Measurements from ENCODE around the gene CYP2C9. TPM values are rescaled to one million over a fixed set of nuclear protein-coding genes. Genes with fewer than 3 reads are reported as not detected.

The CYP2C9 gene
- total RNA-seq, 2 experiments from 2014 or later = not detected

DNA sequence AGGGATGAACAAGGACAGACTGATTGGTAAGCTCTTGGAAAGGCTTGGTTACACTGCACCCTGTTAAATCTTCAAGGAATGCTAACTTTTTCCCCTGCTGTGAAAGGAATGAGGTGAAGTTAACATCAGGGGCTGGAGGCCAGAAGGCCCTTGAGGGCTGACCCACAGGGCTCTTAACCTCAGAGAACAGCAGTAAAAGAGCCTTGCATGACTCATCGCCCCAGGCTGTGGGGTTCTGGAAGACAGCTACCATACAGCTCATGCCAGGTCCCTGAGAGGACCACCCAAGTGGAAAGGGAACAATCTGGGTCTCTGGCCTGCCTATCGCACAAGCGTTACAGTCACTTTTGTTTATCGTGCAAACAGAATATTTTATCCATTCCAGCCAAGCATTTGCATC lies 54.4 kb downstream of the CYP2C9 start:
- H3K36me3 Mint-ChIP-seq (ENCODE audit: low read depth) = no peaks in the 10 kb centered on the region
- no peaks in the 10 kb centered on the region for H3K4me1 Mint-ChIP-seq (ENCODE audit: low read depth)
- DNase-seq = no peak
- H3K27ac Mint-ChIP-seq = no peak overlapping the region
- Histone ChIP-seq H3K9me3 (ENCODE audit: control insufficient read depth in 1 of 2, insufficient read depth in 1 of 2, low read length in 2 of 2) (peaks cover 3 to 17% of the 10 kb centered on the region in 2 experiments), H3K27ac (ENCODE audit: low read depth in 1 of 2, low read length in 2 of 2) (no peak overlapping the region), H3K27me3 (ENCODE audit: control insufficient read depth in 1 of 2, insufficient read depth in 2 of 2, low read length in 2 of 2) (no peaks in the 10 kb centered on the region), H3K36me3 (ENCODE audit: insufficient read depth, low read length) (no peaks in the 10 kb centered on the region), H3K4me3 (ENCODE audit: low read length) (no peak overlapping the region), H3K4me1 (ENCODE audit: insufficient read depth, low read length) (no peaks in the 10 kb centered on the region)
- peaks cover 17% of the 10 kb centered on the region for H3K9me3 Mint-ChIP-seq
- intact Hi-C loops (cut with DNase I, micrococcal nuclease) = no loop called here
- H3K4me3 Mint-ChIP-seq = no peak overlapping the region
- TF ChIP-seq, protein P1, sequence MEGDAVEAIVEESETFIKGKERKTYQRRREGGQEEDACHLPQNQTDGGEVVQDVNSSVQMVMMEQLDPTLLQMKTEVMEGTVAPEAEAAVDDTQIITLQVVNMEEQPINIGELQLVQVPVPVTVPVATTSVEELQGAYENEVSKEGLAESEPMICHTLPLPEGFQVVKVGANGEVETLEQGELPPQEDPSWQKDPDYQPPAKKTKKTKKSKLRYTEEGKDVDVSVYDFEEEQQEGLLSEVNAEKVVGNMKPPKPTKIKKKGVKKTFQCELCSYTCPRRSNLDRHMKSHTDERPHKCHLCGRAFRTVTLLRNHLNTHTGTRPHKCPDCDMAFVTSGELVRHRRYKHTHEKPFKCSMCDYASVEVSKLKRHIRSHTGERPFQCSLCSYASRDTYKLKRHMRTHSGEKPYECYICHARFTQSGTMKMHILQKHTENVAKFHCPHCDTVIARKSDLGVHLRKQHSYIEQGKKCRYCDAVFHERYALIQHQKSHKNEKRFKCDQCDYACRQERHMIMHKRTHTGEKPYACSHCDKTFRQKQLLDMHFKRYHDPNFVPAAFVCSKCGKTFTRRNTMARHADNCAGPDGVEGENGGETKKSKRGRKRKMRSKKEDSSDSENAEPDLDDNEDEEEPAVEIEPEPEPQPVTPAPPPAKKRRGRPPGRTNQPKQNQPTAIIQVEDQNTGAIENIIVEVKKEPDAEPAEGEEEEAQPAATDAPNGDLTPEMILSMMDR (IDR thresholded peaks at IDR 0.05) = no peak
- no peak for ATAC-seq (ENCODE audit: poor library complexity)
- no peaks in the 10 kb centered on the region for H3K27me3 Mint-ChIP-seq
- CTCF ChIA-PET = no interaction called here
- POLR2A ChIA-PET = no interaction called here

- ATAC-seq (ENCODE audit: poor library complexity) = no peak
- ChIA-PET POLR2A (no interaction called here), CTCF (no interaction called here)
- no peak overlapping the region for H3K4me3 Mint-ChIP-seq
- DNase-seq = no peak
- no peaks in the 10 kb centered on the region for H3K36me3 Mint-ChIP-seq (ENCODE audit: low read depth)
- Histone ChIP-seq H3K36me3 (ENCODE audit: insufficient read depth, low read length) (no peaks in the 10 kb centered on the region), H3K4me3 (ENCODE audit: low read length) (no peak overlapping the region), H3K4me1 (ENCODE audit: insufficient read depth, low read length) (no peaks in the 10 kb centered on the region), H3K27ac (ENCODE audit: low read depth in 1 of 2, low read length in 2 of 2) (no peak overlapping the region), H3K9me3 (ENCODE audit: control insufficient read depth in 1 of 2, insufficient read depth in 1 of 2, low read length in 2 of 2) (peaks cover 3 to 6% of the 10 kb centered on the region in 2 experiments), H3K27me3 (ENCODE audit: control insufficient read depth in 1 of 2, insufficient read depth in 2 of 2, low read length in 2 of 2) (no peaks in the 10 kb centered on the region)
- intact Hi-C loops (cut with DNase I, micrococcal nuclease) = no loop called here
- no peaks in the 10 kb centered on the region for H3K9me3 Mint-ChIP-seq
- H3K27me3 Mint-ChIP-seq = no peaks in the 10 kb centered on the region
- no peak overlapping the region for H3K27ac Mint-ChIP-seq
- no peaks in the 10 kb centered on the region for H3K4me1 Mint-ChIP-seq (ENCODE audit: low read depth)
- TF ChIP-seq, protein P1 (IDR thresholded peaks at IDR 0.05) = no peak
These were observed 59.3 kb downstream of the CYP2C9 start for GRCh38 chr10:94997741-94998174.

GRCh38 chr10:95026461-95026860 lies 88.0 kb downstream of the CYP2C9 start:
- ChIA-PET POLR2A (no interaction called here), CTCF (no interaction called here)
- peaks cover 3 to 6% of the 10 kb centered on the region in 2 experiments for H3K9me3 ChIP-seq (ENCODE audit: control insufficient read depth in 1 of 2, insufficient read depth in 1 of 2, low read length in 2 of 2)
- intact Hi-C loops (cut with DNase I, micrococcal nuclease) = no loop called here
- H3K36me3 ChIP-seq (ENCODE audit: insufficient read depth, low read length) = no peaks in the 10 kb centered on the region
- no peak overlapping the region for H3K4me3 Mint-ChIP-seq
- no peak overlapping the region for H3K27ac ChIP-seq (ENCODE audit: low read depth in 1 of 2, low read length in 2 of 2)
- no peak for DNase-seq
- H3K36me3 Mint-ChIP-seq (ENCODE audit: low read depth) = no peaks in the 10 kb centered on the region
- no peaks in the 10 kb centered on the region for H3K27me3 ChIP-seq (ENCODE audit: control insufficient read depth in 1 of 2, insufficient read depth in 2 of 2, low read length in 2 of 2)
- peaks cover 18% of the 10 kb centered on the region for H3K9me3 Mint-ChIP-seq
- no peak overlapping the region for H3K27ac Mint-ChIP-seq
- ATAC-seq (ENCODE audit: poor library complexity) = no peak
- H3K27me3 Mint-ChIP-seq = no peaks in the 10 kb centered on the region
- no peaks in the 10 kb centered on the region for H3K4me1 ChIP-seq (ENCODE audit: insufficient read depth, low read length)
- TF ChIP-seq, protein P1 (IDR thresholded peaks at IDR 0.05) = no peak
- H3K4me1 Mint-ChIP-seq (ENCODE audit: low read depth) = no peaks in the 10 kb centered on the region
- no peak overlapping the region for H3K4me3 ChIP-seq (ENCODE audit: low read length)
